ENCODE measurements around the gene H2BK1.

GRCh38 chr7:151238190-151238810 lies 28.0 kb upstream of the H2BK1 start:
- no peak for TF ChIP-seq BHLHE40 (IDR thresholded peaks at IDR 0.05; ENCODE audit: borderline replicate concordance)
- no peak for TF ChIP-seq LEF1 (IDR thresholded peaks at IDR 0.05; ENCODE audit: borderline replicate concordance)

All from HEK293T (cell line).